GM21825 (cell line): Measurements from ENCODE around the gene MECR.
A peak's percentile ranks its signal among the peaks of the same experiment; 100 is the strongest.

ENCODE experiments used
- ATAC-seq: cut with Tn5 transposase; IDR thresholded peaks from one replicate; pipeline ENCODE4 v1.9.1; 2021; ENCODE audit warnings: mild to moderate bottlenecking, moderate library complexity; ENCODE audit not compliant: unreplicated experiment

MECR gene

GRCh38 chr1:29202584-29203340, 28.0 kb downstream of the MECR start:
- peak; percentile 75 for ATAC-seq

GRCh38 chr1:29202053-29202452, 28.7 kb downstream of the MECR start:
- no peak for ATAC-seq

DNA sequence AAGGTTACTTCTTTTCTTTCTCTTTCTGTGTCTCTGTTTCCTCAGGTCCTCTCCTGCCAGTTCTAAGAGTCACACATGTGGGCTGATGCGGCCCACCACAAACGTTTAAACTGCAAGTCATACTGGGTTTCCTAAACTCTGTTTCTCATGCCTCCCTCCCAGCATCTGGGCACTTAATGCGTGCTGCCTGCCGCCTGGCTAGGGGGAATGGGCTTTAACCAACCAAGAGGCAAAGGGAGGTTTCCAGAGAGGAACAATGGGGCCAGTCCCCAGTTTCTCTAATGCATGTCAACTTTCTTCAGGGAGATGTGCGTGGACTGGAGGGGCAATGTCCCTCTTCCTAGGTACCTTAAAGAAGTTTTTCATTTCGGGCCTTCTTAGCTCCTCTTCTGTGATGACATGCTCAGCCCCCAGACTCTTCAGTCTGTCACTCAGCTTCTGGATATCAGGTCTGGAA, 29.1 kb downstream of the MECR start:
- no peak for ATAC-seq

- no peak for ATAC-seq
Measured at GRCh38 chr1:29200906-29201594, 29.7 kb downstream of the MECR start.

- ATAC-seq, result no peak
Measured at GRCh38 chr1:29197993-29198392, 32.7 kb downstream of the MECR start.

GRCh38 chr1:29197590-29197924, 33.2 kb downstream of the MECR start:
- no peak for ATAC-seq

- no peak for ATAC-seq
Measured at GRCh38 chr1:29196863-29197589, 33.7 kb downstream of the MECR start.

DNA sequence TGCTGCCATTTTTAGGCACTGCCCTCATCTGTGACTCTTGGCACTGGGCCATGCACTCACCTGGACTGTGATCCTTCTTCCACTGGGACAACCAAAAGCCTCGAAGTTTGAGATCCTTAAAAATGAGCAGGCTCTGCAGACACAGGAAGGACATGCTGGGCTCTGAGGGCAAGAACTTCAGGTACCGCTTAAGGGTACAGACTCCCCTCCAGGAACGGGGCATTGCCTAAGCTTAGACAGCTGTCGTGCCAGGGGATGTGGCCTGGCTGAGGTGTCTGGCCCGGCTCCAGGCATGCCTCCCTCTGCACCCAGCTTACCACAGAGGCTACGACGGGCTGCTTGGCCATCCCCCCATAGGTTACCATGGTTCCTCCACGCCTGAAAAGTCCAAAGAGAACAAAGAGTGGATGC, 34.8 kb downstream of the MECR start:
- ATAC-seq, result no peak

DNA sequence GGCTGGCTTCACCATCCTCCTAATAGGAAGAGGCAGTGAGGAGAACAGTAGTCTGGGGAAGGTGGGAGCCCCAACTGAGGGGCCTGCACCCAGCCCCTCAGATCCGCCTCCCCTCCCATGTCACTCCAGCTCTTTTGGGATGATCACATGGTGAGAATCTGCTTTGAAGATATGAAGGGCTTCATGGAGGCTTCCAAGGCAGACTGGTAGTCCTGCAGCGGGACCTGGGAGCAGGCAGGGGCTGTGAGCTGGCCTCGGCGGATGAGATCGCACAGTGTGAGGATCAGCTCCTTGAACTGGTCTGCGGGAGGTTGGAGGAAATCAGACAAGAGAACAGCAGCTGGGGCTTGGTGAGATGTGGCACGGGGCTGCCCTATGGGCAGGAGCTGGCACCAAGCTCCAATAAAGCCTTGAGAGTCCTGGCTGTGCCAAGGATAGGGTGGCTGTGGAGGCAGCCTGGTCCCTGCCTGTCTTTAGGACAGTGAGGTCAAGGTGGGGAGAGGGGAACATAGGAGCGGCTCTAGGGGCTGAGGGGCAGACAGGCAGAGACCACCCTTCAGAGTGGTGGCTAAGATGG, 36.8 kb downstream of the MECR start:
- no peak for ATAC-seq

DNA sequence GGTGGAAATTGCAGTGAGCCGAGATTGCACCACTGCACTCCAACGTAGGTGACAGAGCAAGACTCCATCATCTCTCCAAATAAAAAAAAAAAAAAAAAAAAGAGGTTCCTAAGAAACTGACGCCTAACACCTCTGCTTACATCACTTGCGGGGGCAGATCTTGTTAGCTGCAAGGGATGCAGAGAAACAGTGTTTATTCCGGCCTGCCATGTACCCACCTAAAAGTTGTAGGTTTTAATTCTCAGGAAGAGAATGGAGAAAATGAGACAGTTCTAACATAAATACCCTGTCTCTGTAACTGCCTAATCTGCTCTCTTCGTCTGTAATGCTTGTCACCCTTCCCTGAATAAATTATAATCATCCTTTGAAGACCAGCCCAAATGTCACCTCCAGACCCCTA, 40.0 kb downstream of the MECR start:
- no peak for ATAC-seq

- no peak for ATAC-seq
Measured at GRCh38 chr1:29186707-29187106, 44.0 kb downstream of the MECR start.

- no peak for ATAC-seq
Measured at GRCh38 chr1:29186252-29186651, 44.5 kb downstream of the MECR start.

DNA sequence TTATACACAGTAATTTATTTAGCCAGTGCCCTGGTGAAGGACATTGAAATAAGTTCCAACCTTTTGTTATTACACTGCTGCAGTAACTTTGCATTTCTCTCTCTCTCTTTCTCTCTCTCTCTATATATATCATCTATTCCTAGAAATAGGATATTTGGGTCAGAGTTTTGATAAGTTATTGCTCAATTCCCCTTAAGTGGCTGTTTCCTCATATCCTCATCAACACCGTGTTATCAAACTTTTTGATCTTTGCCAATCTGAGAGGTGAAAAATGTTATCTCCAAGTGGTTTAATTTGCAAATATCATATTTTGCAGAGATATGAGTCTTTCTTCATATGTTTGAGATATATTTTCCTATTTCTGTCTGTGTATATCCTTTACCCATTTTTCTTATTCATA, 47.4 kb downstream of the MECR start:
- no peak for ATAC-seq

DNA sequence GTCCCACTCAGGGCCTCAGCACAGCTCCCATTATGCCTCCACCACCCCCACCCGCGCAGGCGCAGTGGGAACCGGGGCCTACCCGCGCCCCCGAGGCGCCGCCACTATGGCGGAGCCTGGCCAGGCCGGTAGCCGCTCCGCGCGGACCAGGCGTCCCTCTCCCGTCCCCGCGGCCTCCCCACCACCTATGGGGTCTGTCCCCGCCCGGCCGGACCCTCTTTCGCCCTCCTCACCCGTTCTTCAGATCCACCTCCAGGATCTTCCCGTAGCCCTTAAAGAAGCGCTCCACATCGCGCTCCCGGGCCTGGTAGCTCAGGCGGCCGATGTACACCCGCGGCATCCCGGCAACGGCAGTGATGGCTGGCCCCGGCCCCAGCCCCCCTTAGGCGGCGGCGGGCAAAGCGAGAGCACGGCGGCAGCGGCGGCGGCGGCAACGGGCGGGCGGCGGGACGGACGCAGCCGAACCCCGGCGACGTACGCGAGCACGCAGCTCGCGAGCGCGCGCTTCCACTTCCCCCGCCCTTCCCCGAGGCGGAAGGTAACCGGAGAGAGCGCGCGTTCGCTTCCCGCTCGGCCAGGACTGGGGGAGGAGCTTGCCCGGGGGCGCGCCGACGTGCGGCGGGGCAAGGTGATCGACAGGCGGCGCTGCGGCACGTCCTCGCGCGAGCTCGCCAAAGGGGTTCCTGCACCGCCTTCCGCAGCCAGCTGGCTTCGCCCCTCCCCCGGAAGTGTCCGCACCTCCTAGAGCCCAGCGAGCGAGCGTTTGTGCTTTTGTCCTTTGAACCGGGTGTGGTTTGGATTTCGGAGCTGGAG, 49.1 kb downstream of the MECR start, which contains the start of gene SRSF4:
TSS of gene SRSF4 (minus strand) at position 488 of the 813 bp plus-strand sequence. CDS start at position 340, 148 bp downstream.
- peak; percentile 90 for ATAC-seq

DNA sequence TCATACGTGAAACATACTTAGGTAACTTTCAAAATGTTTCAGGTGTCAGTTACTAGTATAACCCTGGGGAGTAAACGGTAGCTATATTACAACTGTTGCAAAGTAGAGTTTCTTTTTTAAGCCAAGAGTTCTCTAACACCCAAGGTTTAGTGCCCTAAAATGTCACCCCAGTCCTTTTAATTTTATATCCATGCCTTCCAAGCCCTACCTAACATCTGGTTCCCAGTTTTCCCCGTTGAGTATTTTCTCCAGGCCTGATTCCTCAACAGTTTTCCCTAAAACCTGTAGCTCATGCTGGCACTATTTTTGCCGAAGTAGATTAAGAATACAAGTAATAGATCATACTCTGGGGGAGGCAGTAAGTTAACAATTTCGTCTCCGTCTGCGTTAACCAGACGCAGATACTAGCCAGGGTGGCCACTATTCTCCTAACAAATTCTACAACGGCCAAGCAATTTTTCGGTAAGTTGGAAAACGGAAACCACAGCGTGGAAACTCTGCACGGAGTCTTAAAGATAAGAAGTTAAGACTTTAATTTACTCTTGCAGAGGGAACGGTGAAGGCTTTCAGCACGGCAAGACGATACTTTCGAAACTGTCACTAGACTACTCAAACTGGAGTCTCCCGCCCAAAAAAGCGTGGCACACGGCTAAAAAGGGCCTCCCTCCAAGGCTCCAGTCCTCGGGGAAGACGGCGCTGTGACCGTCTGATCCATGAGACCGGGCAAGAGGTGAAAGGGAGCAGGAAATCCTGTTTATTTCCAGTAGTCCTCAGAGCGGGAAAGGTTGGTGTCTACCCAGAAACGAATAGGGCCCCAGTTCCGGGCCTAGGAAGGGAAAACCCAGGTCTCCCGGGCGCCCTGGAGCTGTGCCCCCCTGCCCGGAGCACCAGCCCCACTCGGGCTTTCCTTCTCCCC, 50.0 kb downstream of the MECR start:
- ATAC-seq, result no peak

GRCh38 chr1:29179641-29180184, 51.0 kb downstream of the MECR start:
- no peak for ATAC-seq

GRCh38 chr1:29177022-29177705, 53.6 kb downstream of the MECR start:
- ATAC-seq, result no peak

DNA sequence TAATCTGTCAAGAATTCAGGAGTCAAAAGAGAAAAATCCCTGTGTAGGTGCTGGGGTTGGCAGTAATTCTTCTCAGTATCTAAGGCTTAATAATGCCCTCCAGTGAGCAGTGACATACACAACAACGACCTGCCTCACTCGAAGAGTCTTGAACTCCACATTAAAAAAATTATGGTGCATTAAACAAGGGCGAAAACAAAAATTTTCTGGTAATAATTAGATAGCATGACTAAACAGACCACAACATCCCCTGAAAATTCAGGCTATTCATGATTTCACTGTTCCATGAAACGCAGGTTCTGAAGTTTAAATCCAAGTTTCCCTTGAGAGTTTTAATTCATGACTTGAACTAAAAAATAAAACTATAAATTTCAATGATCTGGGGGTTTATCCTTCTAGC, 54.2 kb downstream of the MECR start:
- no peak for ATAC-seq
